ENCODE data around the gene CDSN. TPM values are rescaled to one million over a fixed set of nuclear protein-coding genes. Genes with fewer than 3 reads are reported as not detected.
A peak's percentile ranks its signal among the peaks of the same experiment; 100 is the strongest.
"Not testable (repeated sequence)": the region's sequence is repeated elsewhere in the genome, so short reads cannot be mapped to it uniquely, and the experiment has no call there.

CDSN gene
- total RNA-seq, 1 donor from 2014 or later, result not detected

GRCh38 chr6:31092769-31093505, 27.3 kb downstream of the CDSN start:
- intact Hi-C loops (cut with DNase I), result loop anchor here (5.0 kb wide), 1 partner anchor 34 kb away; no protein-coding TSS in a partner anchor
- DNase-seq (ENCODE audit: low spot score), result no peak

DNA sequence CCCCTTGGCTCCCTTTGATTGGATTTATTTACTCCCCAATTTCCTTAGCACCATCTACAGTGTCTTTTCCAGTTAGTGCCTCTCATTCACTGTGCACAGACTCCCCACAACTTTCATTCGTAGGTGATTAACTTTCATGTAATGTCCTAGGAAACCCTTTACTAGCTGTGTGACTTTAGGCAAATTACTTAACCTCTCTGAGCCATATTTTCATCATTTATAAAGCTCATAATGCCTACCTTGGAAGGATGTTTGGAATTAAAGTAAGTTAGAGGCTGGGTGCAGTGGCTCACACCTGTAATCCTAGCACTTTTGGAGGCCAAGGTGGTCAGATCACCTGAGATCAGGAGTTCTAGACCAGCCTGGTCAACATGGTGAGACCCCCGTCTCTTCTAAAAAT, 28.0 kb downstream of the CDSN start:
- intact Hi-C loops (cut with DNase I), result loop anchor here (5.0 kb wide), 1 partner anchor 35 kb away; no protein-coding TSS in a partner anchor

GRCh38 chr6:31091680-31092079, 28.6 kb downstream of the CDSN start:
- intact Hi-C loops (cut with DNase I), result loop anchor here (5.0 kb wide), 1 partner anchor 36 kb away; no protein-coding TSS in a partner anchor
- no peak for DNase-seq (ENCODE audit: low spot score)

More for the DNA sequence above, 28.0 kb downstream of the CDSN start:
- DNase-seq (ENCODE audit: low spot score), result no peak

- no peak for DNase-seq (ENCODE audit: low spot score)
- intact Hi-C loops (cut with DNase I), result loop anchor here (5.0 kb wide), 1 partner anchor 36 kb away; no protein-coding TSS in a partner anchor
Observed at GRCh38 chr6:31090973-31091364, 29.3 kb downstream of the CDSN start.

DNA sequence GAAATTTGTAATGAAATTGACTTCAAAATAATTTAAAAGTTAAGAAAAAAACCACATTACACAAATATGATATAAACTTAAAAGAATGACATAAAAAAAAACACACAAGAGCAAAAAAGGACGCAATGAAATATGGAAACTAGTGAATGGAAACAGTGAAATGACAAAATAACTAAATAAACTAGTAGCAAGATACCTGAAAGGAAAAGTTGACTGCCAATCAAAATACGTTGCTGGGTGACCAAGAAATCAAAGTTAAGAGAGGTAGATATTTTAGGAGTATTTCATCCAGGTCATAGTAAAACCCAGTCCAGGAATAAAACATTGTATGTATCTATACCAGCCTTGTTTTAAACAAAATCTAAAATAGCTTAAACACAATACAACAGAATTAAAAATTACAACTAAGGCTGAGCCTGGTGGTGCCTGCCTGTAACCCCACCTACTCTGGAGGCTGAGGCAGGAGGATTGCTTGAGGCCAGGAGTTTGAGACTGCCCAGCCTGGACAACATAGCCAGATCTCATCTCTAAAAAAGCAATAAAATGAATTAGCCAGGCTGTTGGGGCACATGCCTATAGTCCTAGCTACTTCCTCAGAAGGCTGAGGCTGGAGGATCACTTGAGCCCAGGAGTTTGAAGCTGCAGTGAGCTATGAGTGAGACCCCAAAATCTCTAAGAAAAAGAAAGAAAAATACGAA, 29.8 kb downstream of the CDSN start:
- intact Hi-C loops (cut with DNase I), result loop anchor here (5.0 kb wide), 1 partner anchor 37 kb away; no protein-coding TSS in a partner anchor

DNA sequence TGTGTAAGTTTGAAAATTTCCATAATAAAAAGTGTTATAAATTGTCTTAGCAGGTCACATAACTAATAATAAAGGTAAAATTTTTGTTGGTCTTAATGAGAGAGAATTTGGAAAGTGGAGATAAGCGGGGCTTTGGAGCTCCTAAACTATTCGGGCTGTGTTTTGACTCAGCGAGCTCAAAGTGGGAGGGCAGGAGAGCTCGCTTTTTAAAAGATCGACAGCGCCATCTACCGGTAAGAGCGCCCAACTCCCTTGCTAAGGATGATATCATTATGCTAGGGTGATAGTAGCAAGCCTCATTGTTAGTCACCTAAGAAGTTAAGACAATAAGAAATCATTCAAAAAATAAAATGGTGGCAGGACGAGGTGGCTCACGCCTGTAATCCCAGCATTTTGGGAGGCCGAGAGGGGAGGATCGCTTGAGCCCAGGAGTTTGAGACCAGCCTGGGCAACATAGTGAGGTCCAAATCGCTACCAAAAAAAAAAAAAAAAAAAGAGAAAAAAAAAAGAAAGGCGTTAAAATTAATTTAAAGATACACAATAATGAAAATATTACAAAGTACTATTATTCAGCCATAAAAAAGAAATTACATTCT, 32.7 kb downstream of the CDSN start:
- DNase-seq (ENCODE audit: low spot score), result peak; percentile 90
- intact Hi-C loops (cut with DNase I), result loop anchor here (5.0 to 10.0 kb wide), 2 partner anchors 260 to 363 kb away; partner anchors contain the start of gene TUBB

More for the DNA sequence above, 29.8 kb downstream of the CDSN start:
- no peak for DNase-seq (ENCODE audit: low spot score)

- intact Hi-C loops (cut with DNase I), result loop anchor here (5.0 to 10.0 kb wide), 2 partner anchors 260 to 362 kb away; partner anchors contain the start of gene TUBB
- no peak for DNase-seq (ENCODE audit: low spot score)
Observed at GRCh38 chr6:31086788-31087440, 33.3 kb downstream of the CDSN start.

DNA sequence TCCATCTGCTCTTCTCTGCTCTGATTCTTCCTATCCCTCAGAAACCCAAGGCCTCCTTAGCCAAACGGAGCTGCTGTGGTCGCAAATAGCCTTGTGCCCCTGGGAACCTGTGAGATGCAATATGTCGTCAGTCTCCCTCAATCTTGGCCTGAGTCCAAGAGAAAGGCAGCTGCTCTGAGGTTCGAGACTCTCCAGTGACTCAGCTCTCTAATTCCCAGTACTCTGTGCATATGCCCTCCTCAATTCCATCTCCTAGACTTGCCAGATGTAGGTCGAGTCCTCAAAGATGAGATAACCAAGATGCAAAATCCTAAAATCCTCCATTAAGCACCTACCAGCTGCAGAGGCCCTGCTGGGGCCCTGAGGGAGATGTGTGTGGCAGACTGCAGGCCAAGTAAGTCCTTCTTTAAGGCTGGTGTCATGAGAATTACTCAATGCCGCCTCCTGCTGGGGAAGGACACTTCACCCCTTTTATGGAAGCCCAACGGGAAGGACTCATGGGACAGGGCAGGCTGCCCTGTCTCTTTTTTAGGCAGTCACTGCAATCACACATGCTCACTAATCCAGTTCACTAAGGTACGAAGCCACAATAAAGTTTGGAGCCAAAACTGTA, 36.4 kb downstream of the CDSN start:
- DNase-seq (ENCODE audit: low spot score), result no peak
- intact Hi-C loops (cut with DNase I), result loop anchor here (5.0 to 10.0 kb wide), 2 partner anchors 359 to 542 kb away; partner anchors contain the start of gene TUBB

- intact Hi-C loops (cut with DNase I), result loop anchor here (5.0 to 10.0 kb wide), 2 partner anchors 357 to 540 kb away; partner anchors contain the start of gene TUBB
- no peak for DNase-seq (ENCODE audit: low spot score)
Observed at GRCh38 chr6:31081872-31082271, 38.4 kb downstream of the CDSN start.

- DNase-seq (ENCODE audit: low spot score), result no peak
- intact Hi-C loops (cut with DNase I), result loop anchor here (5.0 to 10.0 kb wide), 2 partner anchors 355 to 537 kb away; partner anchors contain the start of gene TUBB
Observed at GRCh38 chr6:31079656-31080261, 40.5 kb downstream of the CDSN start.

GRCh38 chr6:31076611-31077010, 43.6 kb downstream of the CDSN start:
- intact Hi-C loops (cut with DNase I), result no loop called here
- no peak for DNase-seq (ENCODE audit: low spot score)

DNA sequence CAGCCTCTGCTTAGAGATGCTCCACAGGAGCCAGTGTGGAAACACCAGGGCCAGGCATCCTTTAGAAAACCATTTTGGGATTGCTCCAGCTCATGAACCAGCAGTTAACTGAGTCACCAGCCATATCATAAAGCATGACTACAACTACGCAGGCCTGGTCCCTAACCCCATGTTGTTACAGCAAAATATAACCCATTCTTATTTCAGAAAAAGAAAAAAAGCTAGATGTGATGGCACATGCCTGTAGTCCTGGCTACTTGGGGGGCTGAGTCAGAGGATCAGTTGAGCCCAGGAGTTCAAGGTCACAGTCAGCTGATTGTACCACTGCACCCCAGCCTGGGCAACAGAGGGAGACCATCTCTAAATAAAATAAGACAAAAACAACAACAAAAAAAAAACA, 44.7 kb downstream of the CDSN start:
- no peak for DNase-seq (ENCODE audit: low spot score)
- intact Hi-C loops (cut with DNase I), result no loop called here

GRCh38 chr6:31074401-31074800, 45.8 kb downstream of the CDSN start:
- no peak for DNase-seq (ENCODE audit: low spot score)
- intact Hi-C loops (cut with DNase I), result no loop called here

GRCh38 chr6:31070711-31071197, 49.5 kb downstream of the CDSN start:
- no peak for DNase-seq (ENCODE audit: low spot score)
- intact Hi-C loops (cut with DNase I), result loop anchor here (1.0 kb wide), 1 partner anchor 155 kb away; no protein-coding TSS in a partner anchor

DNA sequence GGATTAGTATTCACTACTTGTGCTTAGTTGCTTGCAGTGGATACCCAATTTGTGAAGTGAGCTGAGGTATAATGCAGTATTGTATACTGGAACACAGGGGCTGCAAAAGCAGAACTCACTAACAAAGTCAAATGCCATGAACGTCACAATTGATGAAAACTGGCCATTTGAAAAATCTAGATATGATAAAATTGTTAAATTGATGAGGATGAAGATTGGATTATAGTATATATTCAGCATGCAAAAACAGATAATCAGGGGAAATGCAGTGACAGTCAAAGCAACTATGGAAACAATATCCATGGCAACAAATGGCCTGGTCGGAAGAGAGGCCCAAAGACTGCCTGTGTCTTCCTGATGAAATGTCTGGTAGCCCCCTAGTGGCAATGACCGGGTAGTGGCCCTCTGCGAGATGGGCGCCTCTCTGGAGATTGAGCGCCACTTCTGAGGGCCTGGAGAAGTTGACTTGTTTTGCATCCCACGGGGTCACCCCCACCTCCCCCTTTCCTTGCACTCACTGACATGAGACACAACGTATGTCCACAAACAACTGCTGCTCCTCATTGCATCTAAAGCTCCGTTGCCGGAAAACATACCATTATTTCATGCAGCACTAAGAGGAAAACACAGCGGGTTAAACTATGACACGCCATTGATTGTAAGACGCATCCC, 51.4 kb downstream of the CDSN start:
- peak; percentile 82 for DNase-seq (ENCODE audit: low spot score)
- intact Hi-C loops (cut with DNase I), result no loop called here

- DNase-seq (ENCODE audit: low spot score); intact Hi-C loops (cut with DNase I): not testable (repeated sequence)
Observed at GRCh38 chr6:31067891-31068668, 52.2 kb downstream of the CDSN start.

DNA sequence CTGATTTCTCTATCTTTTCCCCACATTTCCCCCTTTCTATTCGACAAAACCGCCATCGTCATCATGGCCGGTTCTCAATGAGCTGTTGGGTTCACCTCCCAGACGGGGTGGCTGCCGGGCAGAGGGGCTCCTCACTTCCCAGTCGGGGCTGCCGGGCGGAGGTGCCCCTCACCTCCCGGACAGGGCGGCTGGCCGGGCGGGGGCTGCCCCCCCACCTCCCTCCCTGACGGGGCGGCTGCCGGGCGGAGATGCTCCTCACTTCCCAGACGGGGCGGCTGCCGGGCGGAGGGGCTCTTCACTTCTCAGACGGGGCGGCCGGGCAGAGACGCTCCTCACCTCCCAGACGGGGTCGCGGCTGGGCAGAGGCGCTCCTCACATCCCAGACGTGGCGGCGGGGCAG, 53.2 kb downstream of the CDSN start:
- intact Hi-C loops (cut with DNase I); DNase-seq (ENCODE audit: low spot score): not testable (repeated sequence)

All from cardiac septum (tissue), 1 donor.